Activated naive CD8-positive, alpha-beta T cell (primary cell): ENCODE data around the gene RARB.

Experiments used
- H3K27ac Mint-ChIP-seq: one replicate; pipeline ENCODE4 v1.8.0; 2021; ENCODE audit warnings: mixed read lengths
- H3K27me3 Mint-ChIP-seq: one replicate; pipeline ENCODE4 v1.8.0; 2021; ENCODE audit warnings: mixed read lengths
- H3K36me3 Mint-ChIP-seq: one replicate; pipeline ENCODE4 v1.8.0; 2021; ENCODE audit warnings: mixed read lengths
- H3K4me1 Mint-ChIP-seq: one replicate; pipeline ENCODE4 v1.8.0; 2021; ENCODE audit warnings: low read depth, mixed read lengths
- H3K4me3 Mint-ChIP-seq: one replicate; pipeline ENCODE4 v1.8.0; 2021; ENCODE audit warnings: mild to moderate bottlenecking, mixed read lengths
- H3K9me3 Mint-ChIP-seq: one replicate; pipeline ENCODE4 v1.8.0; 2021; ENCODE audit warnings: low read depth, mixed read lengths

RARB gene

DNA sequence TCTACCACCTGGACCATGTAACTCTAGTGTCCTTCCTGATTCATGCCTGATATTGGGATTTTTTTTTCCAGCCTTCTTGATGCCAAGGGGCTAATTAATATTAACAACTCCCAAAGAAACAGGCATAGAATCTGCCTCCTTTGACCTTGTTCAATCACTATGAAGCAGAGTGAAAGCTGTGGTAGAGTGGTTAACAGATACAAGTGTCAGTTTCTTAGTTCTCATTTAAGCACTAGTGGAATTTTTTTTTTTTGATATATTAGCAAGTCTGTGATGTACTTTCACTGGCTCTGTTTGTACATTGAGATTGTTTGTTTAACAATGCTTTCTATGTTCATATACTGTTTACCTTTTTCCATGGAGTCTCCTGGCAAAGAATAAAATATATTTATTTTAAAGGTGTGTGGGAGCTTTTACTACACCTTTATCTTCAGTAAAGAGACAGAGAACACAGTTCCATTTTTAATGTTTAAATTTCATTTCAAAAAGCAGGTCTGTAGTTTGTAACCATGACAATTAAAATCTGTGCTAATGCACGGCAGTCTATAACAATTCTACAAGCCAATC, 169.6 kb downstream of the RARB start:
- peaks cover 2% of the 10 kb centered on the region for H3K4me1 Mint-ChIP-seq
- peaks cover 5% of the 10 kb centered on the region for H3K36me3 Mint-ChIP-seq
- no peaks in the 10 kb centered on the region for H3K27me3 Mint-ChIP-seq
- peak overlapping the region; percentile 6 for H3K27ac Mint-ChIP-seq
- H3K9me3 Mint-ChIP-seq = no peaks in the 10 kb centered on the region
- H3K4me3 Mint-ChIP-seq = no peak overlapping the region

DNA sequence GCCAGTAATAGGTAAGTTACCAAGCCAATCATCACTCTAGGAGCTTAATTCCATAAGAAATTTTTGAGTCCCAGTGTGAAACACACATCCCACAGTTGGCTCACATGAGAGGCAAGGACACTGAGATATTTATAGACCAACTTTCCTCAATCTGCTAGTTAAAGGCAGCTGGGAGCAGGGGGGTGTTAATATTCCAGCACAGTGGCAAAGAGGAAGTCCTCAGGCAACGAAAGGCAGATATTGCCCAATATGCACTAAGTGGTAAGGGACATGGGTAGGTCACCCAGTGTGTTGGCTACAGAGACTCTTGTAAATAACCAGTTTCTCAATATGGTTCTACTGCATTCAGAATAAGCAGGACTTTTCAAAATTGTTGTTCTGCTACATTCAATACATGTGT, 175.6 kb downstream of the RARB start:
- peaks cover 9% of the 10 kb centered on the region for H3K4me1 Mint-ChIP-seq
- H3K36me3 Mint-ChIP-seq = peaks cover 3% of the 10 kb centered on the region
- peak overlapping the region; percentile 64 for H3K27ac Mint-ChIP-seq
- no peaks in the 10 kb centered on the region for H3K9me3 Mint-ChIP-seq
- H3K27me3 Mint-ChIP-seq = no peaks in the 10 kb centered on the region
- no peak overlapping the region for H3K4me3 Mint-ChIP-seq

DNA sequence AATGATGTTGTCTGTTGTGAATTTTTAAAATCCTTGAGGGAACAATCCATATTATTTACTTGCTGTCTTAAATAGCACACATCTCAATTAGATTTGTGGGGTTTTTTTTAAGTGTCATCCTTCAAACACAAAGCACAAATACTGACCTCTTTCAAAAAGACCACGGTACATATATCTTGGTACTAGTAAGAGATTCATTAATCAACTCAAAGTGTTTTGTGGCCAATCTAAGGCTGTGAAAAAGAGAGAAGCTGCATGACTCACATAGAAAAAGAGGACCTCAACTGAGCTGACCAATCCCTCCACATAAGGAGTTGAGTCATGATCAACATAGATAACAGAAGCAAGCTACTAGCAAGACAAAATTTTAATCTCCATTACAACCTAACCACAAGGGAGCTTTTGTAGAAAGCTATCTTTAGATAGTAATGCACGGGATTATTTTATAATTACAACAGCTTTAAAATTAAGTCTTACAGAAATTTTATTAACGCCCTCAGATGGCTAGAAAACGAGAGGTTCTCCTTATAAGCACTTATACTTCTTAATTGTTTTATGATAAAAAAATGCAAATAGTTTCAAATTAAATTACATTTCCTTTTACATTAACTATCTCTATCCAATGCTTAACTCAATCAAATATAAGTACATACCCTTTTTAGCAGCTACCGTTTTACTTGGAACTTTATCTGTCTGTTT, 176.2 kb downstream of the RARB start:
- H3K4me1 Mint-ChIP-seq = peaks cover 9% of the 10 kb centered on the region
- no peak overlapping the region for H3K4me3 Mint-ChIP-seq
- H3K36me3 Mint-ChIP-seq = peaks cover 3% of the 10 kb centered on the region
- no peaks in the 10 kb centered on the region for H3K9me3 Mint-ChIP-seq
- H3K27me3 Mint-ChIP-seq = no peaks in the 10 kb centered on the region
- H3K27ac Mint-ChIP-seq = peak overlapping the region; percentile 64

DNA sequence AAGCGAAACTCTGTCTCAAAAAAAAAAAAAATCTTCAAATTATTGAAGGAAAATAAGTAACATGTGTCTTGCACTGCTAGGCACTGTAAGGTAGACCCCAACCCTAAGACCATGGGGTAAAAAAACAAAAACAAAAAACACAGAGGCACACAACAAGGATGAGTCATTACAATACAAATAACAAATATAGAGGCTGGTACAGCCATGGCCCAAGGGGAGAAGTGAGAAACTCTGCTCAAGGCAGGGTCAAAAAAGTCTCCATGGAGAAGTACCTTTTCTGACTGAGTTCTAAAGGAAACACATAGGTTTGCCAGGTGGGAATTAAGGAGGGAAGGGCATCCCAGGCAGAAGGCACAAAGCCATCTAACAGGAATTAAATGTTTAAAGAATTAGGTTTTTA, 182.1 kb downstream of the RARB start:
- no peak overlapping the region for H3K4me3 Mint-ChIP-seq
- no peaks in the 10 kb centered on the region for H3K27me3 Mint-ChIP-seq
- peak overlapping the region; percentile 18 for H3K27ac Mint-ChIP-seq
- H3K36me3 Mint-ChIP-seq = peaks cover 6% of the 10 kb centered on the region
- H3K4me1 Mint-ChIP-seq = peaks cover 5% of the 10 kb centered on the region
- no peaks in the 10 kb centered on the region for H3K9me3 Mint-ChIP-seq

DNA sequence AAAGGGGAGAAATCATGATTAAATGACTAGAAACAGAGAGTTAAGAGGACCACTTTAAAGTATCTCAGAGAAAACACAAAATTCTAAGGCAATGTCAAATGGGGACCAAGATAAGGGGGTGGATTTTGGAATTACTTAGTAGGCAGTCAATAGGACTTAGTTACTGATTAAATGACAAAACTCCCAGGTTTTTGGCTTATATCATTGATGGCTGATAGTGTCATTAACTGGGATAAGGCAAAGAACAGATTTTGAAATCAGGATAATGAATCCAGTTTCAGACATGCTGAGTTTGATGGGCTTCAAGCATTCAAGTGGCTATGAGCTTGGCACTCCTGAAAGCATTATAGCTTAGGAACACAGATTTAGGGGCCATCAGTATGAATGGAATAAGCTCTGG, 182.7 kb downstream of the RARB start:
- peaks cover 4% of the 10 kb centered on the region for H3K4me1 Mint-ChIP-seq
- H3K36me3 Mint-ChIP-seq = peaks cover 6% of the 10 kb centered on the region
- no peak overlapping the region for H3K4me3 Mint-ChIP-seq
- no peaks in the 10 kb centered on the region for H3K9me3 Mint-ChIP-seq
- peak overlapping the region; percentile 36 for H3K27ac Mint-ChIP-seq
- H3K27me3 Mint-ChIP-seq = no peaks in the 10 kb centered on the region

DNA sequence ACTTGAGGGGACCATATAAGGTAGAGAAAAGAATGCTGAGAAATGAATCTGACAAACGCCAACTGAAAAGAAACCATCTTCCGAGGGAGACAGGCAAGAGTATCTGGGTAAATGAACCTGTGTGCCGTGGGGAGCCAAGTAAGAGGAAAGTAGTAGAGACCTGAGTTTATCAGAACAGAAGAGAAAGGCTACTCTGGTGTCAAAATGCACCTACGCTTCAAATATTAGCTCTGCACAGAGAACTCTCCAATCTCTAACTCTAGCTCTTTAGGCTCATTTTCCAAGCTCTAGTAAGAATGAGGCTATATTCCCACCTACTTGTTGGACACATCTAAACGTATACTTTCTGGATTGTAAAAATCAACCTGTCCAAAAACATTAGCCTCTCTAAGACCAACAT, 183.1 kb downstream of the RARB start:
- Mint-ChIP-seq H3K4me1 (peaks cover 4% of the 10 kb centered on the region), H3K27ac (peak overlapping the region; percentile 36), H3K4me3 (no peak overlapping the region), H3K27me3 (no peaks in the 10 kb centered on the region), H3K36me3 (peaks cover 6% of the 10 kb centered on the region), H3K9me3 (no peaks in the 10 kb centered on the region)

DNA sequence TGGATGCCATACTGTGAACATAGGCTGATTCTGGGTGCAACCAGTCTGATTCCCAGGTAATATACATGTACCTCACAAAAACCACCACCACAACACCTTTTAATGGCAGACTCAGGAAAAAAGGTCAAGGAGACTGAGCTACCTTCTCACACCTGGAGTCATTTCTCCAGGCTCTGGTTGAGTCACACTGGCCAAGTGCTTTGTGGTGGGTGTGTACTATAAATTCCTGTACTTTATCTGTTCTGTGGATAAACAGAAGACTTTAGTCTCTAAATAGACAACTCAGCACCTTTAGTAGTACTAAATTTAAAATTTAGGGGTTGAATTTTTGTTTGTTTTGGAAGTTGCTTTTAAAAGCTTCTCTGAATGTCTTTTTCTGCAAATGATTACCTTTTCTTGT, 190.0 kb downstream of the RARB start:
- Mint-ChIP-seq H3K36me3 (peaks cover 6% of the 10 kb centered on the region), H3K27me3 (no peaks in the 10 kb centered on the region), H3K27ac (peak overlapping the region; percentile 34), H3K4me1 (peaks cover 1% of the 10 kb centered on the region), H3K4me3 (no peak overlapping the region), H3K9me3 (no peaks in the 10 kb centered on the region)

DNA sequence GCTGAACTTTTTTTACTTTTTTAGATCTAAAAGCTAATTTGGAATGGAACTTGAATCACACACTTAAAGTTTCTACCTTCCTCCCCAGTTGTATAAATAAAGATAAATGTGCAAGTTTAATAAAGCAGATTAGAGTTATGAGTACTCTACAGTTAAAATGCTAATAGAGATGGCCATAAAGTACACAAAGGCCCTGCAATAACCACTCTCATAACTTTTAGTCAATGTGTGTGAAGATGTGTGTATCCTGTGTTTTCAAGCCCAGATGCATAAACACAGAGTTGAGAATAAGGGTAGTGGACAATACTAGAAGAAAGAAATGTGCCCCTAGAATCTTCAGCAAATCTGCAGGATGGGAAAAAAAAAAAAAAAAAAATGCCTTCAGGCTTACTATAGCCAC, 191.3 kb downstream of the RARB start:
- H3K27ac Mint-ChIP-seq = peak overlapping the region; percentile 34
- peaks cover 1% of the 10 kb centered on the region for H3K4me1 Mint-ChIP-seq
- H3K27me3 Mint-ChIP-seq = no peaks in the 10 kb centered on the region
- no peak overlapping the region for H3K4me3 Mint-ChIP-seq
- H3K9me3 Mint-ChIP-seq = no peaks in the 10 kb centered on the region
- peaks cover 9% of the 10 kb centered on the region for H3K36me3 Mint-ChIP-seq

DNA sequence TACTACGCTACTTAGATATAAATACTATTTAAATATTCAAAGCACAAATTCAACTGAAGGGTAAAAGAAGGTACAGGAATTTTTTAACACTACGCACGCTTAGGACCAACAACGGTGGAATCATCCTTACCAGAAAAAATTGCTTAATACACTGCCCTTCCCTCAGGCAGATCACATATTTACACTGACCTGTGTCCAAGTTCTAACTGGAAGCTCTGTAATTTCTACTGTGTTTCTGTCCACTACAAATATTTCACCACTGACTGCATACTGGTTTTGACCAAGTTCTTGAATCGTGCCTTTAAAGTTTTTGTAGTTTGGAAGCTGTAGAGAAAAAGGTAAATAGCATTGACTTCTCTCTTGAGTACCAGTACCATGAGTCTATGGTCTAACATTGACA, 192.4 kb downstream of the RARB start:
- Mint-ChIP-seq H3K9me3 (no peaks in the 10 kb centered on the region), H3K4me1 (peaks cover 1% of the 10 kb centered on the region), H3K4me3 (no peak overlapping the region), H3K27ac (no peak overlapping the region), H3K36me3 (peaks cover 9% of the 10 kb centered on the region), H3K27me3 (no peaks in the 10 kb centered on the region)

DNA sequence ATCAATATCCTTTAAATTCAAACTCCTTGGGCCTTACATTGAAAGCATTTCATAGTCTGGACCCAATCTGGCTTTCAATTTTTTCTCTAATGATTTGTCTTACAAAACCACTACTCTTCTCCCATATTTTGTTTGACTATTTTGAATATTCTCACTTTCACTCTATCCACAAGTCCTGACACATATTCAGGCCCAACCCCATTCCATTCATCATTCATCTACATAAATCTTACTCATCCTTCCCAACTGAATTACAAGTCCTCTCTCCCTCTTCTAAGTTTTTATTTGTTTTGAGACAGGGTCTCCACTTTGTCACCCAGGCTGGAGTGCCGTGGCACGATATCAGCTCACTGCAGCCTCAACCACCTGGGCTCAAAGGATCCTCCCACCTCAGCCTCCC, 193.0 kb downstream of the RARB start:
- H3K9me3 Mint-ChIP-seq = no peaks in the 10 kb centered on the region
- H3K36me3 Mint-ChIP-seq = peaks cover 9% of the 10 kb centered on the region
- H3K4me3 Mint-ChIP-seq = no peak overlapping the region
- peaks cover 1% of the 10 kb centered on the region for H3K4me1 Mint-ChIP-seq
- H3K27ac Mint-ChIP-seq = no peak overlapping the region
- no peaks in the 10 kb centered on the region for H3K27me3 Mint-ChIP-seq

DNA sequence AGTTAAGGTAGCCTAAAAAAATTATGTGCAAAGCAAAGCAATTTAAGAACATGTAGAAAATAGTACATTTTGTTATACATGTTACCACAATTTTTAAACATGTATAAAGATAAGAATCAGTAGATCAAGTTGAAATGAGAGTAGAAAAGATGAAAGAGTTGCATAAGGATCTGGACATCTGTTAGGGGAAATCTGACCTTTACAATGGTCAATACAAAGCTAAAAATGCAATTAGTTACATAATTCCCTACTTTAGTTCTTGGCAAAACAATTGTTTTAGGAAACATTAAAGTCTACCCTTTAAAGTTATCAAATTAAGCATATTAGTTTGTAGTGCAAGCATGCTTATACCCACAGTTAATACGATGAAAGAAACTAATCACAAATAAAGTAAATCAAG, 203.9 kb downstream of the RARB start:
- Mint-ChIP-seq H3K27ac (no peak overlapping the region), H3K27me3 (no peaks in the 10 kb centered on the region), H3K9me3 (no peaks in the 10 kb centered on the region)

DNA sequence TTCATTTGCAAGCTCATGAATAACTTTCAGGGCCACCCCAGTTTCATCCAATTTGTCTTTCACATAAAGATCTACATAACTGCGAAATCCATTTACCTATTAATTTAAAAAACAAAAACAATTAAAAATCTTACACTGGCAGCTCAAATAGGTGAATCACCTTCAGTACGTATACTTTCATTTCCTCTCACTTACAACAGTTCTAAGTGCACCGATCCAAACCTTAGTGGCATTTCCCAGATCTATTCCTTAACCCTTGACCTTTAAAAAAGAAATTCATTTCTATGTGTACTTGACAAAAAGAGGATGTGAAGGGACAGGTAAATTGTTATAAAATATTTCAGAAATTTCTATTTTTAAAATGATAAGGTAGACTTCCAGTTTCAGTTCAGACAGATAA, 205.9 kb downstream of the RARB start:
- Mint-ChIP-seq H3K4me3 (no peak overlapping the region), H3K4me1 (peaks cover 9% of the 10 kb centered on the region), H3K27ac (no peak overlapping the region), H3K27me3 (no peaks in the 10 kb centered on the region), H3K36me3 (peaks cover 6% of the 10 kb centered on the region), H3K9me3 (no peaks in the 10 kb centered on the region)

More for the DNA sequence above, 203.9 kb downstream of the RARB start:
- Mint-ChIP-seq H3K4me3 (no peak overlapping the region), H3K36me3 (peaks cover 5% of the 10 kb centered on the region), H3K4me1 (peaks cover 9% of the 10 kb centered on the region)

DNA sequence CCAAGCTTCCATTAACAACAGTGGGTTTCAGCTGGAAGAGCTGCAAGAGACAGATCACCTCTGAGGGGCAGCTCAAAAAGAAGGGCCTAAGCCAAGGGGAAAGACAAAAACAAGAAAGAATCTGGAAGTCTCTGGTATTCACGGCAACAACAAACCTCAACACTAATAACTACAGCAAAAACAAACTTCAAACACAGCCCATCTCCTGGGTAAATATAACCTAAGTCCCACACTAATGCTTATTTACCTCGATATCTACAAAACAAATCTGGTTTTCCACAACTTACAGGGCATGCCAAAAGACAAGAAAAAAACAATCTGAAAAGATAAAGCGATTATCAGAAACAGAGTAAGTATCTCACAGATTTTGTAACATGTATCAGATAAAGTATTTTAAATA, 207.0 kb downstream of the RARB start:
- Mint-ChIP-seq H3K36me3 (peaks cover 2% of the 10 kb centered on the region), H3K4me1 (peaks cover 9% of the 10 kb centered on the region), H3K27ac (no peak overlapping the region), H3K9me3 (no peaks in the 10 kb centered on the region), H3K27me3 (no peaks in the 10 kb centered on the region), H3K4me3 (no peak overlapping the region)
